Right renal pelvis (tissue), 4 donors: ENCODE results near the gene USP46. TPM values are rescaled to one million over a fixed set of nuclear protein-coding genes. Genes with fewer than 3 reads are reported as not detected.

Experiments used
- DNase-seq, 4 donors: peaks; one replicate each; pipeline ENCODE4 v3.0.0-alpha.2; 2013; ENCODE audit warnings: low read depth in 4 of 4, low spot score in 3 of 4, missing footprints in 1 of 4
- polyA plus RNA-seq, 4 donors: library from polyadenylated mRNA; unstranded; fragments of 120-200 nt; gene quantifications; one replicate each; pipeline ENCODE4 v1.2.1, GENCODE V29; 2013; ENCODE audit not compliant: insufficient read length in 4 of 4

USP46 gene
- polyA plus RNA-seq, 4 donors, result 29.8 to 40.8 (median 37.1) TPM

DNA sequence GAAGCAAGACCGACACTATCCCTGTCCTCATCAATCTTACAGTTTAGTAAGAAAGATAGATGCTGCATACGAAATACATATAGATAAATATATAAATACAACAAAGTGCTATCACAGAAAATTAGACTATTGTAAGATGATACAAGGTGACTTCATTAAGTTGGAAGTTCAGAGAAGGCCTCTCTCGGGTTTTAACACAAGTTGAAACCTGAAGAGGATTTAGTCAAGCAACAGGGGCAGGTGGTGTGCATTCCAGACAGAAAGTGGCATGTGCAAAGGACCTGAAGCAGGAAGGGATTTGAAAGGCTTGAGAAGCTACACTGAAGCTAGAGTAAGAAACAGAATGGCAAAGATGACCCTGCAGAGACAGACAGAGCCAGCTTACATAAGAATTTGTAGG, 36.5 kb downstream of the USP46 start:
- no peak for DNase-seq

DNA sequence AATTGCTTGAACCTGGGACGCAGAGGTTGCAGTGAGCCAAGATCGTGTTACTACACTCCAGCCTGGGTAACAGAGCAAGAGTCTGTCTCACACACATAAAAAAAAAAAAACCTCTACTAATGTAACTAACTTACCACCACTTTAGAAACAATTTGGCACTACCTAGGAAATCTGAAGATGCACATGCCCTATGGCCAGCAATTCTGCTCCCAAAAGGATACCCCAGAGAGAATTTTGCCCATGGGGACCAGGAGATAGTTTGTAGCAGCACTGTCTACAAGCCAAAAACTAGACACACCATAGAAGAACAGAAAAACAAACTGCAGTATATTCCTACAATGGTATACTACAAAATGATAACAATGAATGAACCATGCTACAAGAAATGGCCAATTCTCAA, 37.5 kb downstream of the USP46 start:
- DNase-seq, result no peak

DNA sequence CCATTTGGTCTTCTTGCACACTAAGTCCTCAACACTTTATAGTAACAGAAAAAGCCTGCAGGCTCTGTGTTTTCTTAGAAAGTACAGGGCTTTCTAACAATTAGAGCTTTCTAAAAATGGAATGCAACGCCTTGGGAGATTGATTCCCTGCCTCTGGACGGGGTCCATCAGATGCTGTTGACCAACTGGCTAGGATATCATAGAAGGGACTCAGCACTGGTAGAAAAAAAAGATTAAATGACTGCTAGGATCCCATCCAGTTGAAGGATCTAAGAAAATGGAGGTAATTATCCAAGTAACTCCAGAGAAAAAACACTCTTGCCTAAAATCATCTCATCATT, 39.5 kb downstream of the USP46 start:
- DNase-seq, result no peak

GRCh38 chr4:52618795-52619590, 40.1 kb downstream of the USP46 start:
- DNase-seq, result no peak

DNA sequence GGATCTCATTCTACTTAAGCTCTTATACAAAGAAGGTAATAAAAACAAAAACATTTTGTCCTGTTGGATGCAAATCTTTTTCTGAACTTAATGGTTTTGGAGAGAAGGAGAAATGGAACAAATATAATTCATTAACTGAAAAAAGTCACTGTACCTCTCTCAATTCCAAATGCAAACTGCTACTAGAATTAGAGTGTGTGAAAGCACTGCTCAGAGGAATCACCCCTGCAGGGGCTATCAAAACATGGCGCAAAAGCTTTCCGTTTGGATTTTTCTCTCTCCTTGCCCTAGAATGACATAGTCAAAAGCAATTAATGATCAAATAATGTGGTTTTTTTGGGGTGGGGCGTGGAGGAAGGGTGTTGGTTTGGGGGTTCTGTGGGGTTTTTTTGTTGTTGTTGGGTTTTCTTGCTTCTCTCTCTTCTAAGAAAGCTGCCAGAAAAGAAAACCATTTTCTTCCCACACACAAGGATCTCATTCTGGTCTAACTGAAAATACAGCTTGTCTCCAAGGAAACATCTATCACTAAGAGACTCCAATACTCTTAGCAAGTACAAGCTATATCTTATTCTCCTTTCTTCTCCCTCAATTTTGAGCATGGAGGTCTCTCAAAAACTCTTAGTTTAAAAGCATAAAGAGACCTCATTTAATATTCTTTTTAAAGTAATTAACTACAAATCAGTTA, 41.6 kb downstream of the USP46 start:
- DNase-seq, result no peak

GRCh38 chr4:52614241-52614640, 44.9 kb downstream of the USP46 start:
- no peak for DNase-seq

- DNase-seq, result no peak
Measured at GRCh38 chr4:52612341-52612740, 46.8 kb downstream of the USP46 start.

- DNase-seq, result no peak
Measured at GRCh38 chr4:52611030-52611555, 48.0 kb downstream of the USP46 start.

DNA sequence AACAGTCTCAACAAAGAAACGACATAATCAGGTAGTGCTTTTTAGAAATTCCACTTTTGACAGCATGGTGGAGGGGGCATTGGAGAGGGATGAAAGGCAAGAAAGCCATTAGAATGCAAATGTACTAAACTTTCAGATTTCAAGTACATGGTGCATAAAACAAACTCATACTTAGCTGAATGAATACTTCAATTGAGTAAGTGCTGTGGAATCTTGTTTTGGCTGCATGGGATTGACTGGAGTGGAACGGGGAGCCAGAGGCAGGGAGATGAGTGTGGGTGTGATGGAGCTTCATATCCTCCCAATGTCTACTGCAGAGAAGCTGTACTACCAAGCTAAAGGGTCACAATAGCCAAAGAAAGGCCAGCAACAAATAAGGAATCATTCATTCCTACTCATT, 52.4 kb downstream of the USP46 start:
- DNase-seq, result no peak

DNA sequence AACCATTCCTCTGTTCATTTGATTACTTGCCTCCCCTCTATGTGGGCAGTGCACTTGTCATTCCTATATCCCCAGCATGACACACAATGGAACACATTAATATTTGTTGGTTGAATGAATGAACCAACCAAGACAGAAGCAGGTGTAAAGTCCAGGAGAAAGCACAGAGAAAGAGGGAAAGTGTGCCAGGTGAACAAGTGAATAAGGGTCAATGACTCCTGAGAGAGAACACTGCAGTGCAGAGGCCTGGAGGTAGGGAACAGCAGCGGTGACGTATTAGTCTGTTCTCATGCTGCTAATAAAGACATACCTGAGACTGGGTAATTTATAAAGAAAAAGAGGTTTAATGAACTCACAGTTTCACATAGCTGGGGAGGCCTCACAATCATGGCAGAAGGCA, 53.1 kb downstream of the USP46 start:
- DNase-seq, result no peak

GRCh38 chr4:52604215-52604614, 54.9 kb downstream of the USP46 start:
- DNase-seq, result no peak

GRCh38 chr4:52600275-52600674, 58.8 kb downstream of the USP46 start:
- DNase-seq, result no peak

- no peak for DNase-seq
Measured at GRCh38 chr4:52595001-52595400, 64.1 kb downstream of the USP46 start.

GRCh38 chr4:52592287-52592686, 66.8 kb downstream of the USP46 start:
- DNase-seq, result no peak

DNA sequence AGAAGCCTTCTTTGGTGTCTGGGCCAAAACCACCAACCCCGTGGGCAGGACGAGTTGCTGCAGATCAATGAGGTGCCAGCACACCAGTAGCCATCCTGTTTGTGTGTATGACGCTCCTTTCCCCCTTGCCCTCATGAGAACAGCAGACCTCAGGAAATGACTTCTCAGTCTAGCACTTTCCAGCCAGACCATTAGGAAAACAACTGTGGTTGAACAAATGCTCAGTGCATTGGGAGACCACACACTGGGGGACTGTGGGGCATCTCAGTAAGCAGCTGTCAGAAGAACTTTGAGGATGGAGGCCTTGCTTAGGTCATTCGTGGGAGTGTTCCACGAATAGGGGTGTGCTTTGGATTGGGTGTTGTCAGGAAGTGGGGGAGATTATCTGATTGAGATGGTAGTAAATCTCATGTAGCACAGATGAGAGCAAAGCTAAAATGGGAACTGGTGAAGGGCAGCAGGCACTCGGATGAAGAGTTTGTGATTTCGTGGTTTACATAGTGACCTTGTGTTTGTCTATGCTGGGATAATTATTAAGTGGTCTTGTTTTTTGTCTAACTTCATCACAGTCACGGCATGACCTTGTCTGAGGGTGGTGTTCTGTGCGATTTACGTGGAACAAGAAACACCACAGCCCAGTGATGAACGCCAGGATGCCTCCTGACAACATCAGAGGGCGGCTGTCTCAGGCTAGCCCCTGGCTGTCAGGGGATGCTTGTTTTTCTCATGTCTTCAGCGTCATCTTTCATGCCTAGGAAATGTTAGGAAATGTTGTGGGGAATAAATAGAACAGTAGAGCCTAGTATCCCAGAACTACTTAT, 70.1 kb downstream of the USP46 start:
- DNase-seq, result no peak

DNA sequence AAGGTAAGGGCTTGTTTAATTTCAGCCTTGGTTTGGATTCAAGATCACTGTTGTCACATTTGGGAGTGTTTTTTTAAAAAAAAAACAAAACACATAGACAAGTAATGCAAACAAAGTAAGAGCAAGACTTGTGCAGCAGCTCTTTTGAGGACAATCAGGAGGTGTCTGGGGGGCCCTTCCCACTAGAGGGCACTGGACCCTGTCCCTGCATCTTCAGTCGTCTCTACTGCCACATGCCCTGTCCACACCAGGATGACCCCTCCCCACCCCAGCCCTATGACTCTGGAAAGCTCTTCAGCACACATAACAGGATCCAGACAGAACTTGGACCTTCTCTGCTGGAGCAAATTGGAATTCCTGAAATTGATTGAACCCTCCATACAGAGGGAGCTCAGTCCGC, 71.0 kb downstream of the USP46 start:
- no peak for DNase-seq

DNA sequence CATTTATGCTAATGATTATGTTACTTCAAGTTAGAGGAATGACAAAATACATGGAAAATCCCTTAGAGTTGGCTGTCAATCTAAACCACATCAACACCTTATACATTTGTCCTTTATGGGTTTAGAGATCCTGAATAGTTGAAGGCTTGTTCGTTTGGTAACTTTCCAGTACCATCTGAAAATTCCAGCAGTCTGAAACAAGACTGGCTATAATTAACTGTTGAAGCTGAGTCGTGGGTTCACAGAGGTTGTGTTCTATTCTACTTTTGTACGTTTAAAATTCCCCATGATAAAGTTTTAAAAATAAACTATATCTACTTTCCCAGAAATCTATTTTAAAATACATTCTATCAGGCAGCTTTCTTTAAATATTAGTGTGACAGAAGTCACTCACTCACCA, 73.0 kb downstream of the USP46 start:
- DNase-seq, result no peak

DNA sequence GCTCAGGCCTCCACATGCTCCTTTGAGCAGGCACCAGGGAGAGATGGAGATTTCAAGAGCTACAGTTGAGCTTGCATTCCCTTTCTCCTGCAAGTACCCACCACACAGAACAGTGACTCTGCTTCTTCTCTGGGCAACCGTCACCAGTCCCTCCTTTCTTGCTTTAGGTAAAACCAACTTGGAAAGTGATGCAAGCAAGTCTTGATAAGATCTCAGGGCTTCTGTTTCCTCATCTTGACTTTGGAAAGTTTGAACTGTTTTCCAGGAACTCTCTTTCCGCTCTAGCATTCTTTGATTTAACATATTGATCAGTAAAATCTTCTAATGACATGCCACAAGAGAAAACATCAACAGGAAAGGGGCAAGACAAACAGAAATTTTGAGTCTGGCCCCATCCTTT, 73.7 kb downstream of the USP46 start:
- DNase-seq, result no peak

GRCh38 chr4:52579602-52580272, 79.4 kb downstream of the USP46 start:
- no peak for DNase-seq

DNA sequence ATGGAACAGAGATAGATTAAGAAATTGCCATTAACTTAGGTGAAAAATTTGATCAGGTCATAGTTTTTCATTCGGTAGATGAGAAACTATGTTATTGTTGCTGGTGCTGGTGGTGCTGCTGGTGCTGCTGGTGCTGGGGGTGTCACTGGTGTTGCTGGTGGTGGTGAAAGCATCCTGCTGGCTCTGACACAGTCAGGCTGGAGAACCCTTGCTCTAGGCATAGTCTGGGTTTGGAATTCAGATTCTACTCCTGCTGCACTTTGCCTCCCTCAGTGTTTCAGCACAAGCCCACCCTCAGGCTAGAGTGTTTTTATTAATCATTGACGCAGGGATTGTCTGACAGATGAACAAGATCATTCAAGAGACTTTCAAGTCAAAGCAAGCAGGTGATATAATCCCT, 80.2 kb downstream of the USP46 start:
- no peak for DNase-seq

DNA sequence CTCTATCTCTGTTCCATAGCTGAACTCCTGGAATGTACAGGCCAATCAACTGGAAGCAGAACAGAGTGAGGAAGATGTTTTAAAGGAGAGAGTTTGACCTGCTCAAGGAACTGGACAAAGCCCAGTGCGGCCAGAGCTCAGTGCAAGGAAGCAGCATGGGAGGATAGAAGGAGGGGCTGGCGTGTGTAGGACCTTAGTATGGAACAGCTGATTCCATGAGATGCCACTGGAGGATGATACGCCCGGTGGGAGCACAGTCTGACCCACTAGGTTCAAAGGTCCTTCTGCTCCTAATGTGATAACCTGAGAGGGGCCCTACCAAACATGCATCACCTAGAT, 81.5 kb downstream of the USP46 start:
- no peak for DNase-seq
